A549 (cell line): ENCODE data around the gene BAHD1. TPM values are rescaled to one million over a fixed set of nuclear protein-coding genes. Genes with fewer than 3 reads are reported as not detected.

Source experiments
- ATAC-seq, 2 experiments: fragments of 200-7000 bp in 1 of 2; fragments of >200 bp in 1 of 2; cut with Nextera tagmentation in 1 of 2; cut with Tn5 transposase in 1 of 2; 3 replicates each; pipeline versions ENCODE4 v1.8.0 to v1.9.1; 2018 to 2020; ENCODE audit warnings: mild to moderate bottlenecking in 1 of 2, moderate library complexity in 1 of 2
- CTCF ChIA-PET: fragments of 300-600 bp; sonication (Branson Sonifier 250); formaldehyde crosslinking; extraction: SDS; loops from one replicate; lab custom pipeline; 2021; ENCODE audit warnings: antibody characterized with exemption, inconsistent platforms; lab: Yijun Ruan, JAX
- POLR2A ChIA-PET: fragments of 350-600 bp; formaldehyde crosslinking; extraction: SDS; loops from one replicate; lab custom pipeline; 2021; ENCODE audit warnings: antibody characterized with exemption, inconsistent platforms; lab: Yijun Ruan, JAX
- DNase-seq, 2 experiments: peaks; one replicate each; pipeline versions ENCODE4 v3.0.0 to v3.0.0-alpha.2; 2011 to 2016; ENCODE audit warnings: low read depth in 1 of 2, low spot score in 1 of 2
- FAIRE-seq: peaks from 2 replicates; lab custom pipeline; 2011; peaks lifted over from hg19 to GRCh38; lab: Jason Lieb, UNC
- H3K27ac ChIP-seq, 2 experiments: fragments of >200 bp; sonication (Bioruptor Twin); formaldehyde crosslinking; 3 replicates each; pipeline ENCODE4 v1.5.1; 2016 to 2017
- H3K4me1 ChIP-seq: fragments of >200 bp; sonication (Bioruptor Twin); formaldehyde crosslinking; 3 replicates; pipeline ENCODE4 v1.6.1; 2016
- H3K4me2 ChIP-seq: fragments of >200 bp; sonication (Bioruptor Twin); formaldehyde crosslinking; 3 replicates; pipeline ENCODE4 v1.6.1; 2016
- H3K4me3 ChIP-seq: fragments of >200 bp; sonication (Bioruptor Twin); formaldehyde crosslinking; 3 replicates; pipeline ENCODE4 v1.5.1; 2016
- H3K9me3 ChIP-seq: fragments of >200 bp; sonication (Bioruptor Twin); formaldehyde crosslinking; 3 replicates; pipeline ENCODE4 v1.6.1; 2016
- CBX2 ChIP-seq: fragments of 200-600 bp; sonication (generic); IDR thresholded peaks from 2 replicates; pipeline ENCODE4 v1.6.1; 2016; ENCODE audit warnings: low read depth, mild to moderate bottlenecking, borderline replicate concordance
- CBX8 ChIP-seq: fragments of 200-600 bp; sonication (generic); IDR thresholded peaks from 2 replicates; pipeline ENCODE4 v1.6.1; 2016
- CHD2 ChIP-seq: fragments of 150-350 bp; IDR thresholded peaks from 2 replicates; pipeline ENCODE4 v1.6.1; 2014; ENCODE audit warnings: low read length; ENCODE audit not compliant: partially characterized antibody
- EHF ChIP-seq: fragments of 250-450 bp; sonication (Bioruptor Pico); IDR thresholded peaks from 2 replicates; pipeline ENCODE4 v1.5.0; 2020; ENCODE audit warnings: mild to moderate bottlenecking
- ESRRA ChIP-seq: fragments of 150-350 bp; IDR thresholded peaks from 2 replicates; pipeline ENCODE4 v1.6.1; 2014; ENCODE audit warnings: mild to moderate bottlenecking, low read length, borderline replicate concordance
- HOXB13 ChIP-seq: fragments of 250-450 bp; sonication (Bioruptor Pico); IDR thresholded peaks from 2 replicates; pipeline ENCODE4 v1.5.0; 2020; ENCODE audit warnings: low read depth, mild to moderate bottlenecking, moderate library complexity
- NFE2L2 ChIP-seq: fragments of 150-350 bp; conservative IDR thresholded peaks from 2 replicates; pipeline ENCODE4 v1.6.1; 2014; ENCODE audit warnings: low read length
- POLR2A ChIP-seq: IDR thresholded peaks from 2 replicates; pipeline ENCODE4 v1.6.1; 2012; ENCODE audit warnings: mild to moderate bottlenecking, low read length
- POLR2AphosphoS2 ChIP-seq: conservative IDR thresholded peaks from 2 replicates; pipeline ENCODE4 v1.6.1; 2012; ENCODE audit warnings: low read length, improper control_type of control experiment, inconsistent platforms
- RAD21 ChIP-seq, 2 experiments: fragments of >200 bp in 1 of 2; sonication (Bioruptor Twin) in 1 of 2; formaldehyde crosslinking in 1 of 2; IDR thresholded peaks in 1 of 2; conservative IDR thresholded peaks in 1 of 2; 2 replicates in 1 of 2; 3 replicates in 1 of 2; pipeline ENCODE4 v1.6.1; 2012 to 2018; ENCODE audit warnings: inconsistent platforms in 1 of 2
- RNF2 ChIP-seq: fragments of 200-600 bp; sonication (generic); IDR thresholded peaks from 2 replicates; pipeline ENCODE4 v1.6.1; 2016; ENCODE audit warnings: low read depth, mild to moderate bottlenecking, antibody characterized with exemption, moderate library complexity, borderline replicate concordance
- SMC3 ChIP-seq: fragments of >200 bp; sonication (Bioruptor Twin); formaldehyde crosslinking; IDR thresholded peaks from 3 replicates; pipeline ENCODE4 v1.6.1; 2018; ENCODE audit warnings: inconsistent platforms
- TFCP2L1 ChIP-seq: fragments of 250-450 bp; sonication (Bioruptor Pico); IDR thresholded peaks from 2 replicates; pipeline ENCODE4 v1.5.0; 2021; ENCODE audit warnings: mild to moderate bottlenecking
- ZNF302 ChIP-seq: fragments of 250-450 bp; sonication (Bioruptor Pico); IDR thresholded peaks from 2 replicates; pipeline ENCODE4 v1.9.0; 2021; ENCODE audit warnings: inconsistent platforms, mild to moderate bottlenecking, moderate library complexity
- WGBS: methylation state at CpG from one replicate; pipeline ENCODE4 v1.1.6; 2017; ENCODE audit errors: missing lambda C conversion rate; 5-methylcytosine and 5-hydroxymethylcytosine counted together
- polyA plus RNA-seq, 4 experiments: library from polyadenylated mRNA; depleted of rRNA in 3 of 4; stranded (reverse); fragments of >200 nt; fragmentation: RNase III in 1 of 4; extraction: RNeasy Plus Mini Kit Qiagen cat#74134 plus additional on column Dnase treatment in 1 of 4; gene quantifications; 2 replicates in 3 of 4; 3 replicates in 1 of 4; pipeline ENCODE4 v1.2.3, GENCODE V29; 2011 to 2017
- TF ChIP-seq, protein P1 (sequence below): fragments of >200 bp; sonication (Bioruptor Twin); formaldehyde crosslinking; IDR thresholded peaks from 3 replicates; pipeline ENCODE4 v1.5.1; 2016
- TF ChIP-seq, protein P2 (sequence below): fragments of 150-350 bp; IDR thresholded peaks from 2 replicates; pipeline ENCODE4 v1.6.1; 2014; ENCODE audit warnings: low read depth, mild to moderate bottlenecking, low read length
- TF ChIP-seq, protein P3 (sequence below): IDR thresholded peaks from 2 replicates; pipeline ENCODE4 v1.6.1; 2012

The BAHD1 gene
- polyA plus RNA-seq, 2 of the 4 experiments (the other 2 are of a cell fraction), result 2.3 to 11.1 TPM

DNA sequence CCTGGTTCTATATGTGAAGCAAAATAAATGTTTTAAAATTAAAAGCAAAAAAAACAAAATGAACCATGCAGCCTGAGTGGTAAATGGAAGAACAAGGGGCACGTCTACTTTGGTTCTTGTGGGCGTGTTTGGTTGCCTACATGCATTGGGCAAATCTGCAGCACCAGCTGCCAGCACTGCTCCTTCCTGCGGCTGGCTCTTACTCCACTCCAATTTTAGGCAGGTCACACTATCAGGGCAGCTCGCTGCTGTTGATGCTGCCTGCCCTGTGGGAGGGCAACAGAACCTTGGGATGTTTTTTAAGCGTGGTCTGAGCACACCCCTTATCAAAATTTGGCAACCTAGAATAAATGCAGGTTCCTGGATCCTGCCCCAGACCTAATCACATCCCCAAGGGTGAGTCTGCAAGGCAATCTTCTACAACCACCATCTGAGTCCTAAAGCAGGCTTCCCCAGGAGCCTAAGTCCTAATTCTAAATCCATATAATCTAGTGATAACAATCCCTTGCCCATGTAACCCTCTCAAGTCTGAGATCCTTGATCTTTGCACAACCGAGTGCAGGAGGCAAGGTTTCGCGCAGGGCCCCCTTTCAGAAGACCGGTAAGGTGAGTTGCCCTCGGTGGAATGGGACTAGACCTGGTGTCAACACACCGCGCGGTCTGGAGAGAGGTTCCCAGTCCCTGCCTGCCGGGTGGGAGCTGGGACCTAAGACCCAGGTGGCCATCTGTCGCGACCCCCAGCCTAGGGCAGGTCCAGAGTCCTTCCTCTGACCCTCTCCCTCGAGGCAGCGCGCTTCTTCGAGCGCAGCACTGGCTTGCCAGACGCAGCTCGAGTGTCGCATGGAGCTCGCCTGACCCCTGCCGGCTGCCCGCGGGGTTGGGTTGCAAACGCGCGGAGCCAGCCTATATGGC, 19.3 kb upstream of the BAHD1 start:
- FAIRE-seq (no peak), DNase-seq (peak; percentile 55 to 63), ATAC-seq (peak; percentile 97)
- TF ChIP-seq, protein P1, sequence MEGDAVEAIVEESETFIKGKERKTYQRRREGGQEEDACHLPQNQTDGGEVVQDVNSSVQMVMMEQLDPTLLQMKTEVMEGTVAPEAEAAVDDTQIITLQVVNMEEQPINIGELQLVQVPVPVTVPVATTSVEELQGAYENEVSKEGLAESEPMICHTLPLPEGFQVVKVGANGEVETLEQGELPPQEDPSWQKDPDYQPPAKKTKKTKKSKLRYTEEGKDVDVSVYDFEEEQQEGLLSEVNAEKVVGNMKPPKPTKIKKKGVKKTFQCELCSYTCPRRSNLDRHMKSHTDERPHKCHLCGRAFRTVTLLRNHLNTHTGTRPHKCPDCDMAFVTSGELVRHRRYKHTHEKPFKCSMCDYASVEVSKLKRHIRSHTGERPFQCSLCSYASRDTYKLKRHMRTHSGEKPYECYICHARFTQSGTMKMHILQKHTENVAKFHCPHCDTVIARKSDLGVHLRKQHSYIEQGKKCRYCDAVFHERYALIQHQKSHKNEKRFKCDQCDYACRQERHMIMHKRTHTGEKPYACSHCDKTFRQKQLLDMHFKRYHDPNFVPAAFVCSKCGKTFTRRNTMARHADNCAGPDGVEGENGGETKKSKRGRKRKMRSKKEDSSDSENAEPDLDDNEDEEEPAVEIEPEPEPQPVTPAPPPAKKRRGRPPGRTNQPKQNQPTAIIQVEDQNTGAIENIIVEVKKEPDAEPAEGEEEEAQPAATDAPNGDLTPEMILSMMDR, result peak; percentile 68
- peak; percentile 73 for TF ChIP-seq SMC3
- peak; percentile 81 to 85 for TF ChIP-seq RAD21 (conservative IDR thresholded peaks at IDR 0.05 in 1 of 2, IDR thresholded peaks at IDR 0.05 in 1 of 2)
- no peak for TF ChIP-seq EHF (CRISPR knock-in tag)
- ChIA-PET CTCF (interaction anchor here (0.7 to 8.4 kb wide), 44 partner anchors 9 to 839 kb away, joined by 3 to 59 read pairs (median 4); partner anchors contain the start of genes ANKRD63, BAHD1, CCDC9B and INAFM2), POLR2A (no interaction called here)
- H3K27ac ChIP-seq, result no peak overlapping the region
- peaks cover 4% of the 10 kb centered on the region; the same call in 2 of the 3 replicates for H3K4me1 ChIP-seq
- WGBS, result 37% methylated on average over 24 of the region's 31 CpGs
- H3K4me2 ChIP-seq, result peak overlapping the region; percentile 47; the same call in 2 of the 3 replicates
- no peaks in the 10 kb centered on the region for H3K9me3 ChIP-seq
- no peak overlapping the region for H3K4me3 ChIP-seq

DNA sequence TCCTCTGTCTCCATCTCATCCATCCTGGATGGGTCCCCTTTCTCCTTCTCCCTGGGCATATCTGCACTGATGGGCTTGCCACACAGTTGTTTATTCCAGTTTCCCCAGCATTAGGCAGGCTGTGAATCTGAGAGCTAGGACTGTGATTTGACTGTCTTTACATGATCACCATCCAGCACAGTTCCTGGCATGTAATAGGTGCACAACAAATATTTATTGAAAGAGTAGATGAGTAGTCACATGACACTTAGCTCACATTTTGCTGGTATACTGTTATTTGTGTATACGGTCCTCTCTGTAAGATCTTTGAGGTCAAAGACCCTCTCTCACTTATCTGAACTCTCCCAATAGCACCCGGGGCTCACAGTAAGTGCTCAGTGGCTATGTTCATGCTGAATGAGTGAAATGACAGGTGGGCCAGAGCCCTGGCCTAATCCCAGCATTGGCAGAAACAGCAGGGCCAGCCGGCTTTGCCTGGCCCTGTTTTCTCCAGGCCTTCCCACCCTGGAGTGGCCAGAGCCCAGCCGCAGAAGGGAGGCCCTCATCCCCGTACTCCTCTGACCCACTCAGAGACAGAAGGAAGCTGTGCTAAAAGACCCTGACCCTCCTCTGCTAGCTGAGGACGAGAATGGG, 16.2 kb upstream of the BAHD1 start:
- Histone ChIP-seq H3K4me2 (no peak overlapping the region), H3K27ac (no peak overlapping the region), H3K9me3 (no peaks in the 10 kb centered on the region), H3K4me1 (peaks cover 4% of the 10 kb centered on the region; the same call in 2 of the 3 replicates), H3K4me3 (no peak overlapping the region)
- TF ChIP-seq, protein P2, sequence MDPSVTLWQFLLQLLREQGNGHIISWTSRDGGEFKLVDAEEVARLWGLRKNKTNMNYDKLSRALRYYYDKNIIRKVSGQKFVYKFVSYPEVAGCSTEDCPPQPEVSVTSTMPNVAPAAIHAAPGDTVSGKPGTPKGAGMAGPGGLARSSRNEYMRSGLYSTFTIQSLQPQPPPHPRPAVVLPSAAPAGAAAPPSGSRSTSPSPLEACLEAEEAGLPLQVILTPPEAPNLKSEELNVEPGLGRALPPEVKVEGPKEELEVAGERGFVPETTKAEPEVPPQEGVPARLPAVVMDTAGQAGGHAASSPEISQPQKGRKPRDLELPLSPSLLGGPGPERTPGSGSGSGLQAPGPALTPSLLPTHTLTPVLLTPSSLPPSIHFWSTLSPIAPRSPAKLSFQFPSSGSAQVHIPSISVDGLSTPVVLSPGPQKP, result no peak
- TF ChIP-seq RNF2, result no peak
- no peak for TF ChIP-seq CHD2
- TF ChIP-seq POLR2A, result no peak
- TF ChIP-seq TFCP2L1 (CRISPR knock-in tag), result no peak
- TF ChIP-seq ESRRA, result no peak
- TF ChIP-seq, protein P3, sequence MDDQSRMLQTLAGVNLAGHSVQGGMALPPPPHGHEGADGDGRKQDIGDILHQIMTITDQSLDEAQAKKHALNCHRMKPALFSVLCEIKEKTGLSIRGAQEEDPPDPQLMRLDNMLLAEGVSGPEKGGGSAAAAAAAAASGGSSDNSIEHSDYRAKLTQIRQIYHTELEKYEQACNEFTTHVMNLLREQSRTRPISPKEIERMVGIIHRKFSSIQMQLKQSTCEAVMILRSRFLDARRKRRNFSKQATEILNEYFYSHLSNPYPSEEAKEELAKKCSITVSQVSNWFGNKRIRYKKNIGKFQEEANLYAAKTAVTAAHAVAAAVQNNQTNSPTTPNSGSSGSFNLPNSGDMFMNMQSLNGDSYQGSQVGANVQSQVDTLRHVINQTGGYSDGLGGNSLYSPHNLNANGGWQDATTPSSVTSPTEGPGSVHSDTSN, result no peak
- TF ChIP-seq ZNF302 (CRISPR knock-in tag), result no peak
- TF ChIP-seq NFE2L2, result no peak
- TF ChIP-seq HOXB13 (CRISPR knock-in tag), result no peak
- TF ChIP-seq CBX2, result no peak
- TF ChIP-seq CBX8, result no peak
- TF ChIP-seq POLR2AphosphoS2, result no peak
- CTCF ChIA-PET, result interaction anchor here (0.7 to 8.4 kb wide), 13 partner anchors 25 to 151 kb away, joined by 3 to 59 read pairs (median 4); partner anchors contain the start of gene INAFM2
- FAIRE-seq, result no peak
- POLR2A ChIA-PET, result no interaction called here
- no peak for ATAC-seq
- 74% methylated on average over 5 of the region's 6 CpGs for WGBS
- no peak for DNase-seq
